Sigmoid colon (tissue), 7 donors: Measurements from ENCODE around the gene ZNF639. TPM values are rescaled to one million over a fixed set of nuclear protein-coding genes. Genes with fewer than 3 reads are reported as not detected.
"Not testable (repeated sequence)": the region's sequence is repeated elsewhere in the genome, so short reads cannot be mapped to it uniquely, and the experiment has no call there.

Experiments
- DNase-seq: peaks from one replicate; pipeline ENCODE4 v3.0.0-alpha.2; 2019
- H3K27ac ChIP-seq, 4 donors: fragments of 200-600 bp; sonication (generic); one replicate each; pipeline ENCODE4 v1.5.1; 2016 to 2019; ENCODE audit warnings: mild to moderate bottlenecking in 1 of 4
- H3K27me3 ChIP-seq, 3 donors: fragments of 200-600 bp; sonication (generic); one replicate each; pipeline ENCODE4 v1.5.1; 2019; ENCODE audit warnings: mild to moderate bottlenecking in 1 of 3
- H3K36me3 ChIP-seq, 4 donors: fragments of 200-600 bp; sonication (generic); one replicate each; pipeline ENCODE4 v1.5.1; 2016 to 2019
- H3K4me1 ChIP-seq, 4 donors: fragments of 200-600 bp; sonication (generic); one replicate each; pipeline ENCODE4 v1.5.1; 2017 to 2019
- H3K4me3 ChIP-seq, 4 donors: fragments of 200-600 bp; sonication (generic); one replicate each; pipeline ENCODE4 v1.5.1; 2017 to 2019; ENCODE audit warnings: mild to moderate bottlenecking in 2 of 4, moderate library complexity in 1 of 4
- H3K9me3 ChIP-seq, 4 donors: fragments of 200-600 bp in 3 of 4; sonication (generic) in 3 of 4; one replicate each; pipeline versions ENCODE4 v1.5.1 to v1.6.1; 2013 to 2019
- CTCF ChIP-seq, 4 experiments: fragments of 450-650 bp in 3 of 4; fragments of 200-600 bp in 1 of 4; IDR thresholded peaks; one replicate each; pipeline ENCODE4 v1.5.1; 2016 to 2019; ENCODE audit warnings: antibody characterized with exemption in 4 of 4, mild to moderate bottlenecking in 3 of 4, moderate library complexity in 2 of 4
- EP300 ChIP-seq, 4 donors: sonication (generic); formaldehyde crosslinking; IDR thresholded peaks; one replicate each; pipeline ENCODE4 v1.6.1; 2017; ENCODE audit warnings: antibody characterized with exemption in 4 of 4
- POLR2A ChIP-seq, 2 donors: fragments of 450-650 bp; IDR thresholded peaks; one replicate each; pipeline ENCODE4 v1.6.1; 2016; ENCODE audit warnings: antibody characterized with exemption in 2 of 2, mild to moderate bottlenecking in 2 of 2, moderate library complexity in 2 of 2
- POLR2AphosphoS5 ChIP-seq, 4 donors: sonication (generic); formaldehyde crosslinking; IDR thresholded peaks; one replicate each; pipeline ENCODE4 v1.6.1; 2017; ENCODE audit warnings: antibody characterized with exemption in 4 of 4
- whole genome bisulfite sequencing, 2 donors: extraction: QIAGEN DNeasy Blood & Tissue Kit; methylation state at CpG; one replicate each; pipeline ENCODE4 v1.1.7; 2013; 5-methylcytosine and 5-hydroxymethylcytosine counted together
- intact Hi-C: fragments of 100-400 bp; cut with DNase I; formaldehyde crosslinking; loops from one replicate; pipeline ENCODE4 v1.15.1; 2023
- polyA plus RNA-seq, 3 donors: library from polyadenylated mRNA; stranded (reverse); fragments of 200-250 nt; gene quantifications; one replicate each; pipeline ENCODE4 v1.2.3, GENCODE V29; 2013
- total RNA-seq, 4 donors: library from RNA; depleted of rRNA; stranded (reverse); fragments of >200 nt; gene quantifications; one replicate each; pipeline ENCODE4 v1.1.0, GENCODE V29; 2016
- donor health status: healthy with polysubstance abuse.
- donor health status: Bipolar disorder and iron deficiency.
- donor health status: healthy.

The ZNF639 gene
- total and polyA plus RNA-seq, 7 donors: 16.4 to 75.9 (median 48.7) TPM

- Histone ChIP-seq H3K36me3 (no peaks in the 10 kb centered on the region), H3K27ac (no peak overlapping the region), H3K4me3 (no peak overlapping the region), H3K4me1 (no peaks in the 10 kb centered on the region), H3K9me3 (no peaks in the 10 kb centered on the region), H3K27me3 (no peaks in the 10 kb centered on the region)
- 80 to 83% methylated on average over 5 of the region's 5 CpGs for WGBS, 2 donors
- TF ChIP-seq POLR2AphosphoS5 (IDR thresholded peaks at IDR 0.05) (no peak), EP300 (IDR thresholded peaks at IDR 0.05) (no peak), POLR2A (IDR thresholded peaks at IDR 0.05) (no peak), CTCF (IDR thresholded peaks at IDR 0.05) (no peak)
- DNase-seq: no peak
- intact Hi-C loops: no loop called here
Observed at GRCh38 chr3:179299999-179300613, 22.7 kb upstream of the ZNF639 start.

GRCh38 chr3:179301645-179302044 is 21.2 kb upstream of the ZNF639 start:
- no peak overlapping the region for H3K4me3 ChIP-seq
- H3K4me1 ChIP-seq: no peaks in the 10 kb centered on the region
- H3K9me3 ChIP-seq: no peaks in the 10 kb centered on the region
- intact Hi-C loops: no loop called here
- TF ChIP-seq CTCF (IDR thresholded peaks at IDR 0.05): no peak
- TF ChIP-seq POLR2AphosphoS5 (IDR thresholded peaks at IDR 0.05): no peak
- TF ChIP-seq POLR2A (IDR thresholded peaks at IDR 0.05): no peak
- TF ChIP-seq EP300 (IDR thresholded peaks at IDR 0.05): no peak
- H3K36me3 ChIP-seq: no peaks in the 10 kb centered on the region
- 65 to 66% methylated on average over 3 of the region's 3 CpGs for WGBS, 2 donors
- DNase-seq: no peak
- no peaks in the 10 kb centered on the region for H3K27me3 ChIP-seq
- H3K27ac ChIP-seq: no peak overlapping the region

- no peak for TF ChIP-seq POLR2A (IDR thresholded peaks at IDR 0.05)
- TF ChIP-seq POLR2AphosphoS5 (IDR thresholded peaks at IDR 0.05): no peak
- TF ChIP-seq EP300 (IDR thresholded peaks at IDR 0.05): no peak
- no peak for TF ChIP-seq CTCF (IDR thresholded peaks at IDR 0.05)
- H3K27ac ChIP-seq: no peak overlapping the region
- intact Hi-C loops: no loop called here
- DNase-seq: no peak
- no peaks in the 10 kb centered on the region for H3K36me3 ChIP-seq
- no peaks in the 10 kb centered on the region for H3K27me3 ChIP-seq
- WGBS, 2 donors: 84 to 87% methylated on average over 7 of the region's 7 CpGs
- no peak overlapping the region for H3K4me3 ChIP-seq
- H3K4me1 ChIP-seq: no peaks in the 10 kb centered on the region
- H3K9me3 ChIP-seq: no peaks in the 10 kb centered on the region
Observed at GRCh38 chr3:179302111-179302510, 20.7 kb upstream of the ZNF639 start.

- H3K27me3 ChIP-seq: no peaks in the 10 kb centered on the region
- no peaks in the 10 kb centered on the region for H3K36me3 ChIP-seq
- intact Hi-C loops: no loop called here
- H3K4me3 ChIP-seq: no peak overlapping the region
- no peaks in the 10 kb centered on the region for H3K9me3 ChIP-seq
- no peak overlapping the region for H3K27ac ChIP-seq
- no peaks in the 10 kb centered on the region for H3K4me1 ChIP-seq
- WGBS, 2 donors: 20 to 25% methylated on average over 2 of the region's 2 CpGs
- no peak for TF ChIP-seq POLR2AphosphoS5 (IDR thresholded peaks at IDR 0.05)
- no peak for TF ChIP-seq POLR2A (IDR thresholded peaks at IDR 0.05)
- no peak for DNase-seq
Observed at GRCh38 chr3:179304605-179305004, 18.2 kb upstream of the ZNF639 start.

- WGBS, 2 donors: 79 to 81% methylated on average over 2 of the region's 2 CpGs
- H3K4me3 ChIP-seq, DNase-seq, intact Hi-C loops, H3K27me3 ChIP-seq, H3K9me3 ChIP-seq, H3K4me1 ChIP-seq, H3K36me3 ChIP-seq, H3K27ac ChIP-seq: not testable (repeated sequence)
Observed at GRCh38 chr3:179307362-179307761, 15.5 kb upstream of the ZNF639 start.

GRCh38 chr3:179308001-179308400 is 14.8 kb upstream of the ZNF639 start:
- H3K4me1 ChIP-seq: no peaks in the 10 kb centered on the region
- intact Hi-C loops: no loop called here
- no peak overlapping the region for H3K4me3 ChIP-seq
- no peaks in the 10 kb centered on the region for H3K9me3 ChIP-seq
- no peaks in the 10 kb centered on the region for H3K27me3 ChIP-seq
- no peak for TF ChIP-seq EP300 (IDR thresholded peaks at IDR 0.05)
- no peak for TF ChIP-seq CTCF (IDR thresholded peaks at IDR 0.05)
- no peak for TF ChIP-seq POLR2A (IDR thresholded peaks at IDR 0.05)
- TF ChIP-seq POLR2AphosphoS5 (IDR thresholded peaks at IDR 0.05): no peak
- H3K27ac ChIP-seq: no peak overlapping the region
- no peak for DNase-seq
- no peaks in the 10 kb centered on the region for H3K36me3 ChIP-seq
